Panc1 (cell line): ENCODE data around the gene GPR26. TPM values are rescaled to one million over a fixed set of nuclear protein-coding genes. Genes with fewer than 3 reads are reported as not detected.

Source experiments
- ATAC-seq: fragments of 200-7000 bp; cut with Tn5 transposase; 2 replicates; pipeline ENCODE4 v1.9.1; 2020; ENCODE audit warnings: mild to moderate bottlenecking, moderate library complexity
- BruUV-seq: library from RNA; stranded (reverse); fragments of 400-500 nt; replicated peaks from 2 replicates; lab custom pipeline; 2021; lab: Mats Ljungman, UMichigan
- CTCF ChIA-PET: fragments of 300-600 bp; sonication (Branson Sonifier 250); formaldehyde crosslinking; loops from one replicate; lab custom pipeline; 2022; ENCODE audit warnings: antibody characterized with exemption; lab: Charles Lee
- POLR2A ChIA-PET: fragments of 300-600 bp; sonication (Branson Sonifier 250); formaldehyde crosslinking; loops from one replicate; lab custom pipeline; 2022; ENCODE audit warnings: antibody characterized with exemption; lab: Charles Lee
- DNase-seq: peaks from one replicate; pipeline ENCODE4 v3.0.0-alpha.2; 2010; ENCODE audit warnings: low read depth, low spot score
- H3K27ac ChIP-seq: 2 replicates; pipeline ENCODE4 v1.5.1; 2011; ENCODE audit warnings: mild to moderate bottlenecking, low read length, inconsistent platforms
- H3K27me3 ChIP-seq: fragments of 200-500 bp; sonication (Bioruptor generic); 2 replicates; pipeline ENCODE4 v1.6.0; 2014; ENCODE audit warnings: low read length, inconsistent platforms; ENCODE audit not compliant: control insufficient read depth, insufficient read depth
- H3K36me3 ChIP-seq: fragments of 200-500 bp; sonication (Bioruptor generic); 2 replicates; pipeline ENCODE4 v1.5.1; 2014; ENCODE audit warnings: inconsistent platforms, mild to moderate bottlenecking, low read length, moderate library complexity; ENCODE audit not compliant: control insufficient read depth, insufficient read depth
- H3K4me1 ChIP-seq: 2 replicates; pipeline ENCODE4 v1.5.1; 2011; ENCODE audit warnings: inconsistent platforms, mild to moderate bottlenecking, low read length, moderate library complexity; ENCODE audit not compliant: control insufficient read depth, insufficient read depth
- H3K4me3 ChIP-seq, 2 experiments: 2 replicates each; pipeline ENCODE4 v1.5.1; 2011 to 2012; ENCODE audit warnings: low read depth in 2 of 2, low read length in 2 of 2, mild to moderate bottlenecking in 2 of 2, inconsistent platforms in 1 of 2, moderate library complexity in 1 of 2
- H3K9me3 ChIP-seq: fragments of 200-500 bp; sonication (Bioruptor generic); 2 replicates; pipeline ENCODE4 v1.5.1; 2014; ENCODE audit warnings: low read depth, mild to moderate bottlenecking, inconsistent platforms, low read length, moderate library complexity; ENCODE audit not compliant: control insufficient read depth, insufficient read depth
- POLR2AphosphoS5 ChIP-seq: IDR thresholded peaks from 2 replicates; pipeline ENCODE4 v1.6.1; 2012; ENCODE audit warnings: mild to moderate bottlenecking, low read depth, low read length, moderate library complexity
- REST ChIP-seq, 2 experiments: IDR thresholded peaks; 2 replicates each; pipeline ENCODE4 v1.6.1; 2011 to 2012; ENCODE audit warnings: low read depth in 2 of 2, control low read depth in 1 of 2, low read length in 1 of 2, mild to moderate bottlenecking in 1 of 2, moderate library complexity in 1 of 2; ENCODE audit not compliant: insufficient read depth in 1 of 2
- SIN3A ChIP-seq: IDR thresholded peaks from 2 replicates; pipeline ENCODE4 v1.6.1; 2012; ENCODE audit warnings: low read depth, mild to moderate bottlenecking, low read length, moderate library complexity, borderline replicate concordance; ENCODE audit not compliant: insufficient read depth
- TCF7L2 ChIP-seq: IDR thresholded peaks from 2 replicates; pipeline ENCODE4 v1.6.1; 2011; ENCODE audit warnings: mild to moderate bottlenecking, low read depth, low read length, inconsistent platforms
- in situ Hi-C: cut with HindIII; loops from 2 replicates; pipeline ENCODE4 v1.10.0; 2016; ENCODE audit warnings: low sequenced_read_pairs, low pct_unique_long_range_greater_than_20kb
- intact Hi-C: fragments of 100-400 bp; cut with micrococcal nuclease; formaldehyde crosslinking; loops from one replicate; pipeline ENCODE4 v1.10.0; 2022; ENCODE audit not compliant: unreplicated experiment
- total RNA-seq: library from RNA; stranded (reverse); gene quantifications from one replicate; pipeline ENCODE4 v1.2.1, GENCODE V29; 2021; ENCODE audit not compliant: unreplicated experiment
- TF ChIP-seq, protein P1 (sequence below): fragments of 450-650 bp; IDR thresholded peaks from 2 replicates; pipeline ENCODE4 v1.5.1; 2017; ENCODE audit warnings: mild to moderate bottlenecking

Gene GPR26
- total RNA-seq, 1 experiment from 2014 or later, result not detected

- ChIA-PET CTCF (no interaction called here), POLR2A (no interaction called here)
- intact Hi-C loops (no loop called here), in situ Hi-C loops (no loop called here)
- Histone ChIP-seq H3K27me3 (peaks cover 12% of the 10 kb centered on the region; the same call in 1 of the 2 replicates), H3K4me3 (no peak overlapping the region), H3K27ac (no peak overlapping the region), H3K36me3 (no peaks in the 10 kb centered on the region), H3K9me3 (no peaks in the 10 kb centered on the region), H3K4me1 (no peaks in the 10 kb centered on the region)
- BruUV-seq, result no TSS peak
- ATAC-seq (no peak), DNase-seq (no peak)
- TF ChIP-seq REST (IDR thresholded peaks at IDR 0.05; ENCODE audit: insufficient read depth in 1 of 2, low read depth in 2 of 2, low read length in 1 of 2) (no peak), TCF7L2 (no peak)
- TF ChIP-seq, protein P1, sequence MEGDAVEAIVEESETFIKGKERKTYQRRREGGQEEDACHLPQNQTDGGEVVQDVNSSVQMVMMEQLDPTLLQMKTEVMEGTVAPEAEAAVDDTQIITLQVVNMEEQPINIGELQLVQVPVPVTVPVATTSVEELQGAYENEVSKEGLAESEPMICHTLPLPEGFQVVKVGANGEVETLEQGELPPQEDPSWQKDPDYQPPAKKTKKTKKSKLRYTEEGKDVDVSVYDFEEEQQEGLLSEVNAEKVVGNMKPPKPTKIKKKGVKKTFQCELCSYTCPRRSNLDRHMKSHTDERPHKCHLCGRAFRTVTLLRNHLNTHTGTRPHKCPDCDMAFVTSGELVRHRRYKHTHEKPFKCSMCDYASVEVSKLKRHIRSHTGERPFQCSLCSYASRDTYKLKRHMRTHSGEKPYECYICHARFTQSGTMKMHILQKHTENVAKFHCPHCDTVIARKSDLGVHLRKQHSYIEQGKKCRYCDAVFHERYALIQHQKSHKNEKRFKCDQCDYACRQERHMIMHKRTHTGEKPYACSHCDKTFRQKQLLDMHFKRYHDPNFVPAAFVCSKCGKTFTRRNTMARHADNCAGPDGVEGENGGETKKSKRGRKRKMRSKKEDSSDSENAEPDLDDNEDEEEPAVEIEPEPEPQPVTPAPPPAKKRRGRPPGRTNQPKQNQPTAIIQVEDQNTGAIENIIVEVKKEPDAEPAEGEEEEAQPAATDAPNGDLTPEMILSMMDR, result no peak
Observed at GRCh38 chr10:123655751-123656150, 10.4 kb upstream of the GPR26 start.

DNA sequence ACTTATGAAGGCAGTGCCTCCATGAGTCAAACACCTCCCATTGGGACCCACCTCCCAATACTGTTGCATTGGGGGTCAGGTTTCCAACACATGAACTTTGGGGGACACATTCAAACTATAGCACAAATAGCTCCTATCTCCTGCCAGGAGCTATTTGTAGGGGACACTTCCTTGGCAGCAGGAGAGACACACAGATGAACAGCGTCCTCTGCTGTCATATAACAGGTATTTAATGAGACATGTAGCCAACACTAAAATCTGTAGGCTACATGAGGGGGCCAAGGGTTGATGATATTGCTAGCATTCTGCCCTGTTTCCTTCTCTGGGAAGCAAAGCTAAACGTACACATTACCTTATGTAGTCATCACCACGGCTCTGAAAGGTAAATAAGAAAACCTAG lies 2.6 kb upstream of the GPR26 start:
- no peak for TF ChIP-seq SIN3A
- TF ChIP-seq POLR2AphosphoS5, result no peak
- no peak for TF ChIP-seq TCF7L2
- TF ChIP-seq REST (IDR thresholded peaks at IDR 0.05; ENCODE audit: insufficient read depth in 1 of 2, low read depth in 2 of 2, low read length in 1 of 2), result no peak
- TF ChIP-seq, protein P1, result no peak
- Histone ChIP-seq H3K9me3 (no peaks in the 10 kb centered on the region), H3K4me1 (no peaks in the 10 kb centered on the region), H3K36me3 (no peaks in the 10 kb centered on the region), H3K27ac (no peak overlapping the region), H3K4me3 (no peak overlapping the region), H3K27me3 (peaks cover 3% of the 10 kb centered on the region; the same call in 1 of the 2 replicates)
- no peak for DNase-seq
- BruUV-seq, result no TSS peak
- no peak for ATAC-seq
- ChIA-PET POLR2A (no interaction called here), CTCF (interaction anchor here (0.6 kb wide), 1 partner anchor 246 kb away, joined by 8 read pairs; no protein-coding TSS in a partner anchor)
- in situ Hi-C loops (no loop called here), intact Hi-C loops (no loop called here)
